ENCODE measurements around the gene AOPEP. TPM values are rescaled to one million over a fixed set of nuclear protein-coding genes. Genes with fewer than 3 reads are reported as not detected.

Gene AOPEP
- total RNA-seq, 1 donor from 2014 or later, result 22.1 TPM

GRCh38 chr9:95090871-95091577, 364.5 kb downstream of the AOPEP start:
- no peak overlapping the region for H3K27ac Mint-ChIP-seq (ENCODE audit: unreplicated experiment)
- no peak overlapping the region for H3K4me3 Mint-ChIP-seq (ENCODE audit: unreplicated experiment)

GRCh38 chr9:95091601-95092261, 365.2 kb downstream of the AOPEP start:
- Mint-ChIP-seq H3K27me3 (ENCODE audit: unreplicated experiment) (peaks cover 5% of the 10 kb centered on the region), H3K27ac (ENCODE audit: unreplicated experiment) (no peak overlapping the region), H3K4me1 (ENCODE audit: unreplicated experiment) (peaks cover 30% of the 10 kb centered on the region), H3K9me3 (ENCODE audit: unreplicated experiment) (no peaks in the 10 kb centered on the region), H3K36me3 (ENCODE audit: low read depth, unreplicated experiment) (peaks cover 6% of the 10 kb centered on the region), H3K4me3 (ENCODE audit: unreplicated experiment) (no peak overlapping the region)
- no peak for DNase-seq (ENCODE audit: low spot score)
- no peak for TF ChIP-seq CTCF (IDR thresholded peaks at IDR 0.05; ENCODE audit: unreplicated experiment)

More at GRCh38 chr9:95090871-95091577, 364.5 kb downstream of the AOPEP start:
- Mint-ChIP-seq H3K36me3 (ENCODE audit: low read depth, unreplicated experiment) (peaks cover 8% of the 10 kb centered on the region), H3K4me1 (ENCODE audit: unreplicated experiment) (peaks cover 30% of the 10 kb centered on the region), H3K9me3 (ENCODE audit: unreplicated experiment) (no peaks in the 10 kb centered on the region), H3K27me3 (ENCODE audit: unreplicated experiment) (peaks cover 5% of the 10 kb centered on the region)
- TF ChIP-seq CTCF (IDR thresholded peaks at IDR 0.05; ENCODE audit: unreplicated experiment), result no peak
- no peak for DNase-seq (ENCODE audit: low spot score)

GRCh38 chr9:95092262-95093072, 366.0 kb downstream of the AOPEP start:
- H3K4me1 Mint-ChIP-seq (ENCODE audit: unreplicated experiment), result peaks cover 30% of the 10 kb centered on the region
- peaks cover 5% of the 10 kb centered on the region for H3K27me3 Mint-ChIP-seq (ENCODE audit: unreplicated experiment)
- H3K4me3 Mint-ChIP-seq (ENCODE audit: unreplicated experiment), result no peak overlapping the region
- DNase-seq (ENCODE audit: low spot score), result no peak
- peaks cover 4% of the 10 kb centered on the region for H3K36me3 Mint-ChIP-seq (ENCODE audit: low read depth, unreplicated experiment)
- H3K27ac Mint-ChIP-seq (ENCODE audit: unreplicated experiment), result no peak overlapping the region
- no peak for TF ChIP-seq CTCF (IDR thresholded peaks at IDR 0.05; ENCODE audit: unreplicated experiment)
- no peaks in the 10 kb centered on the region for H3K9me3 Mint-ChIP-seq (ENCODE audit: unreplicated experiment)

- Mint-ChIP-seq H3K4me1 (ENCODE audit: unreplicated experiment) (peaks cover 30% of the 10 kb centered on the region), H3K36me3 (ENCODE audit: low read depth, unreplicated experiment) (peaks cover 6% of the 10 kb centered on the region), H3K9me3 (ENCODE audit: unreplicated experiment) (no peaks in the 10 kb centered on the region), H3K27me3 (ENCODE audit: unreplicated experiment) (peaks cover 5% of the 10 kb centered on the region), H3K4me3 (ENCODE audit: unreplicated experiment) (no peak overlapping the region), H3K27ac (ENCODE audit: unreplicated experiment) (no peak overlapping the region)
- DNase-seq (ENCODE audit: low spot score), result no peak
- no peak for TF ChIP-seq CTCF (IDR thresholded peaks at IDR 0.05; ENCODE audit: unreplicated experiment)
Observed at GRCh38 chr9:95093586-95093985, 367.1 kb downstream of the AOPEP start.
